ENCODE results near the gene NAV2.

DNA sequence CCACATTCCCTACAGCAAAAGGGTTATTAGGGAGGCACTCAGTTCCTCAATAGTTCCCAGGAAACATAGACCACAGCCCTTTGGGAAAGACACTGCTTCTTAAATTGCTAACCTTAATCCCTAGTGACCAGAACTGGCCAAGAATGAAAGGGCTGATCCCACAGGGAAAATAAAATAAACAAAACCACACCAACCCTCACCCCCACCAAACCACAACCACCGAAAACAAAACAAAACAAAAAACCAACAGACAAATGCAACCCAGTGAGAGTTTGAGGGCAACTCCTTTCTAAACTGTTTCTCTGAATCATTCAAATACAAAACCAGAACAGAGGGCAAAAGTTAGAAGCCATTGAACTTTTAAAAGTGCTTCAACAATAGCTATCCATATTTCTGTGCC is 57.2 kb downstream of the NAV2 start:
- no peak for TF ChIP-seq POLR2A (IDR thresholded peaks at IDR 0.05)
- TF ChIP-seq, protein P1, sequence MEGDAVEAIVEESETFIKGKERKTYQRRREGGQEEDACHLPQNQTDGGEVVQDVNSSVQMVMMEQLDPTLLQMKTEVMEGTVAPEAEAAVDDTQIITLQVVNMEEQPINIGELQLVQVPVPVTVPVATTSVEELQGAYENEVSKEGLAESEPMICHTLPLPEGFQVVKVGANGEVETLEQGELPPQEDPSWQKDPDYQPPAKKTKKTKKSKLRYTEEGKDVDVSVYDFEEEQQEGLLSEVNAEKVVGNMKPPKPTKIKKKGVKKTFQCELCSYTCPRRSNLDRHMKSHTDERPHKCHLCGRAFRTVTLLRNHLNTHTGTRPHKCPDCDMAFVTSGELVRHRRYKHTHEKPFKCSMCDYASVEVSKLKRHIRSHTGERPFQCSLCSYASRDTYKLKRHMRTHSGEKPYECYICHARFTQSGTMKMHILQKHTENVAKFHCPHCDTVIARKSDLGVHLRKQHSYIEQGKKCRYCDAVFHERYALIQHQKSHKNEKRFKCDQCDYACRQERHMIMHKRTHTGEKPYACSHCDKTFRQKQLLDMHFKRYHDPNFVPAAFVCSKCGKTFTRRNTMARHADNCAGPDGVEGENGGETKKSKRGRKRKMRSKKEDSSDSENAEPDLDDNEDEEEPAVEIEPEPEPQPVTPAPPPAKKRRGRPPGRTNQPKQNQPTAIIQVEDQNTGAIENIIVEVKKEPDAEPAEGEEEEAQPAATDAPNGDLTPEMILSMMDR (IDR thresholded peaks at IDR 0.05) = no peak
